GM12865 (cell line): ENCODE data around the gene PPP1CA.
"Not testable (repeated sequence)": the region's sequence is repeated elsewhere in the genome, so short reads cannot be mapped to it uniquely, and the experiment has no call there.

Experiments used
- DNase-seq: peaks from one replicate; pipeline ENCODE4 v3.0.0; 2010; ENCODE audit warnings: low read depth
- H3K4me3 ChIP-seq: 2 replicates; pipeline ENCODE4 v1.5.1; 2011; ENCODE audit warnings: mild to moderate bottlenecking, low read depth, low read length, control low read depth
- TF ChIP-seq, protein P1 (sequence below): IDR thresholded peaks from 2 replicates; pipeline ENCODE4 v1.5.1; 2011; ENCODE audit warnings: low read length, control low read depth, low read depth, inconsistent platforms; ENCODE audit not compliant: insufficient read depth; ENCODE audit errors: missing control alignments

The PPP1CA gene

DNA sequence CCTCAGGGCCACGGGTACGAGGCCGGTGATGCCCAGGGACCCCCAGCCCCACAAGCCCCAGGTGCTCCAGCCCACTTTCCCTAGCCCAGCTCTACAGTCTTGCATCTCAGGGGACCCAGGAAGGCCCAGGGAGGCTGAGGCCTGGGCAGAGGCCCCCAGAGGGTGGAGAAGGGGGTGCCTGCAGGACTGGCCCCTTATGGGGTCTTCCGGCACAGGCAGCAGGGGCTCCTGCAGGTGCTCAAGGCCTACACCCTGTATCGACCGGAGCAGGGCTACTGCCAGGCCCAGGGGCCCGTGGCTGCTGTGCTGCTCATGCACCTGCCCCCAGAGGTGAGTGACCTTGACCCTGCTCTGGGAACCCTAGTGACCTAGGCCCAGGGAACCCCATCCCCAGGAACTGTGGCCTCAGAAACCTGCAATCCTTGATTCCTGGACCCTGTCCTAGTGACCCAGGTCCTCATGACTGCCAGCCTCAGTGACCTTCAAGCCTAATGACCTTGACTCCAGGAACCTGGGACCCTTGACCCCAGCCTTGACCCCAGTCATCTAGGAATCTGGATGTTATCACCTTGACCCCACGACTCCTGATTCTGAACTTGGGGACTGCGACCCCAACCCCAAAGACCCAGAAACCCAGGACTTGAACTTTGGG is 4.2 kb upstream of the PPP1CA start:
- TF ChIP-seq, protein P1, sequence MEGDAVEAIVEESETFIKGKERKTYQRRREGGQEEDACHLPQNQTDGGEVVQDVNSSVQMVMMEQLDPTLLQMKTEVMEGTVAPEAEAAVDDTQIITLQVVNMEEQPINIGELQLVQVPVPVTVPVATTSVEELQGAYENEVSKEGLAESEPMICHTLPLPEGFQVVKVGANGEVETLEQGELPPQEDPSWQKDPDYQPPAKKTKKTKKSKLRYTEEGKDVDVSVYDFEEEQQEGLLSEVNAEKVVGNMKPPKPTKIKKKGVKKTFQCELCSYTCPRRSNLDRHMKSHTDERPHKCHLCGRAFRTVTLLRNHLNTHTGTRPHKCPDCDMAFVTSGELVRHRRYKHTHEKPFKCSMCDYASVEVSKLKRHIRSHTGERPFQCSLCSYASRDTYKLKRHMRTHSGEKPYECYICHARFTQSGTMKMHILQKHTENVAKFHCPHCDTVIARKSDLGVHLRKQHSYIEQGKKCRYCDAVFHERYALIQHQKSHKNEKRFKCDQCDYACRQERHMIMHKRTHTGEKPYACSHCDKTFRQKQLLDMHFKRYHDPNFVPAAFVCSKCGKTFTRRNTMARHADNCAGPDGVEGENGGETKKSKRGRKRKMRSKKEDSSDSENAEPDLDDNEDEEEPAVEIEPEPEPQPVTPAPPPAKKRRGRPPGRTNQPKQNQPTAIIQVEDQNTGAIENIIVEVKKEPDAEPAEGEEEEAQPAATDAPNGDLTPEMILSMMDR: no peak
- H3K4me3 ChIP-seq: no peak overlapping the region
- no peak for DNase-seq

DNA sequence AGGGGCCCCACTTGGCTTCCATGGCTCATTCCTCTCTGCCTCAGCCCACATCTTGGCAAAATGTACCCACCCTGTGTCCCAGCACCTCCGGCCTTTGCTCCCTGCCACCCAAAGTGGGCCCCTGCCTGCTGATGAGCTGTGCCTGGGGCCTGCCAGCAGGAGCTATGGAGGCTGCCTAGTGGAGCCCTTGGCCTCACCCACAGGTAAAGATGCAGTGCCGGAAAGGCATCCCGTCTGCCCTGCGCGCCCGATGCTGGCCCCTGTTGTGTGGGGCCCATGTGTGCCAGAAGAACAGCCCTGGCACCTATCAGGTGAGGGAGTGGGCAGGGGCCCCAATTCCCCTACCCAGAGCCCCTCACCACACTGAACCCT is 3.5 kb upstream of the PPP1CA start:
- TF ChIP-seq, protein P1: no peak
- peak overlapping the region; percentile 74 for H3K4me3 ChIP-seq
- DNase-seq: no peak

DNA sequence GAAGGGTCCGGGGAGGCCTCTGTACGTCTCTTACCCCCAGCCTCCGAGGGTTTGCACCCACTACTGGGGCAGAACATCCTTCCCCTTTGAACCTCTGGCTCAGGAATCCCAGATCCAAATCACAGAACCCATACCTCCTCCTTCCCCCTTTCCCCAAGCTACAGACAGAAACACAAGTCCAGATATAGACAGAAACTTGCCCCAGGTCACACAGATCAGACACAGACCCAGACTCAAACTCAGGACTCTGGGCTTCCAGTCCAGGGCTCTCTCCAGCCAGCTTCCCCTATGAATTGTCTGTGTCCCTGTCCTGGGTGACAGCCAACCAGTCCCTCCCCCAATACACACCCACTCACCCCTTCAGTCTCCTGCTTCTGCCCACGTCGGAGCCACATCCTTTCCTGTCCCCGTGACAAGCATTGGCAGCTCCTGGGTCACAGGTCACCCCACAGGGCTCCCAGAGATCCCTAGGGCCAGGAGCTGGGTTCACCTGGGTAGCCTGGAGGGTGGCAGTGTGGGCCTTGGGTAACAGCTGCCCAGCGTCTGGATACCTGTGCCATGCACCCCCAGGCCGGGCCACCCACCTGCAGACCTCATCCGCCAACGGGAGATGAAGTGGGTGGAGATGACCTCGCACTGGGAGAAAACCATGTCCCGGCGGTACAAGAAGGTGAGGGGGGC is 3.0 kb upstream of the PPP1CA start:
- peak overlapping the region; percentile 74 for H3K4me3 ChIP-seq
- no peak for DNase-seq

DNA sequence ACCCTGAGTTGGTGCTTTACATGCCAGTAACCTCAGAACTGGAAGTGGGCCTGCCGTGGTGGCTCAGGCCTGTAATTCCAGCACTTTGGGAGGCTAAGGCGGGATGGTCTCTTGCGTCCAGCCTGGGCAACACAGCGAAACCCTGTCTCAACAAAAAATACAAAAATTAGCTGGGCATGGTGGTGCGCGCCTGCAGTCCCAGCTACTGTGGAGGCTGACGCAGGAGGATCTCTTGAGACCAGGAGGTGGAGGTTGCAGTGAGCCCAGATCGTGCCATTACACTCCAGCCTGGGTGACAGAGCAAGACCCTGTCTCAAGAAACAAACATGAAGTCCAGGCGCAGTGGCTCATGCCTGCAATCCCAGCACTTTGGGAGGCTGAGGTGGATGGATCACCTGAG is 1.4 kb upstream of the PPP1CA start:
- peak overlapping the region; percentile 74 for H3K4me3 ChIP-seq
- not testable (repeated sequence) for DNase-seq

More for the DNA sequence above, 3.0 kb upstream of the PPP1CA start:
- TF ChIP-seq, protein P1: no peak

DNA sequence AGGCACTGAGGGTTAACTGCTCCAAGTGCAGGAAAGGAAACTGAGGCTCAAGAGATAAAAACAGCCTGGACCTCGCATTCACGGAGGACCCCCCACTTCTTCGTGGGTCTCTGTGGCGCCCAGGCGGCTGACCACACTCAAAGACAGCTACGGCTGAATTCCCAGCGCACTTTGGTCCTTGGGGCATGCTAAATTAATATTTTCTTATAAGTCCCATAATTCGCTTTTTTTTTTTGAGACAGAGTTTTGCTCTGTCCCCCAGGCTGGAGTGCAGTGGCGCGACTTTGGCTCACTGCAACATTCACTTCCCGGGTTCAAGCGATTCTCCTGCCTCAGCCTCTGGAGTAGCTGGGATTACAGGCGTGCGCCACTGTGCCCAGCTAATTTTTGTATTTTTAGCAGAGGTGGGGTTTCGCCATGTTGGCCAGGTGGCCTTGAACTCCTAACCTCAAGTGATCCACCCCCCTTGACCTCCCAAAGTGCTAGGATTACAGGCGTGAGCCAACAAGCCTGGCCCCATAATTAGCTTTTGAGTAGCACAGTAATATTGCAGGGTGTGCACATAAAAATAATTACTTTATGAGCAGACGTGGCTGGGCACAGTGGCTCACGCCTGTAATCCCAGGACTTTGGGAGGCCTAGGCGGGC is 658 bp upstream of the PPP1CA start:
- DNase-seq: not testable (repeated sequence)
- H3K4me3 ChIP-seq: peak overlapping the region; percentile 74

DNA sequence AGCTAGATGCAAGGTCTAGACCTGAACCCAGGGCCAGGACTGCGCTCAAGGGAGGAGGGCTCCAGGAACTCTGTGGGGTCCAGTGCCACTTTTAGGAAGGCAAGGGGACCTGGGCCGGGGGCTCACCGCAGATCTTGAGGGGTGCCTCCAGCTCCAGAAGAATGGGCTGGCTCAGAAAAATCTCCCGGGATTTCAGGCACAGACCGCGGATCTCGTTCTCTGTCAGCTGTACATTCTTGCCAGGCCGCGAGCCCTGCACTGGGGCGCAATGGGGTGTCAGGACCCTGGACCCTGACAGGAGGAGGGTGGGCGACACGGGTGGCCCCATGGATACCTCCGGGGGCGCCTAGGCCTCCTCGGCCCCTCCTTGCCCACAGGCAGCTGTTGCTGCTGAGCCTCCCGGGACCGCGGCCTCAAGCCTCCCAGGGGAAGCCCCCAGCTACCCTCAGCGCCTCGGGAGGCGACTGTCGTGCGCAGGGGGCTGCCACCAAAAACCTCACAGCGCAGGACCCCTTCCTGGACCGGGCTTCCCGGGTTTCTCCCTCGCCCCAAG is 640 bp downstream of the PPP1CA start:
- TF ChIP-seq, protein P1: no peak
- no peak for DNase-seq
- peak overlapping the region; percentile 91 for H3K4me3 ChIP-seq

DNA sequence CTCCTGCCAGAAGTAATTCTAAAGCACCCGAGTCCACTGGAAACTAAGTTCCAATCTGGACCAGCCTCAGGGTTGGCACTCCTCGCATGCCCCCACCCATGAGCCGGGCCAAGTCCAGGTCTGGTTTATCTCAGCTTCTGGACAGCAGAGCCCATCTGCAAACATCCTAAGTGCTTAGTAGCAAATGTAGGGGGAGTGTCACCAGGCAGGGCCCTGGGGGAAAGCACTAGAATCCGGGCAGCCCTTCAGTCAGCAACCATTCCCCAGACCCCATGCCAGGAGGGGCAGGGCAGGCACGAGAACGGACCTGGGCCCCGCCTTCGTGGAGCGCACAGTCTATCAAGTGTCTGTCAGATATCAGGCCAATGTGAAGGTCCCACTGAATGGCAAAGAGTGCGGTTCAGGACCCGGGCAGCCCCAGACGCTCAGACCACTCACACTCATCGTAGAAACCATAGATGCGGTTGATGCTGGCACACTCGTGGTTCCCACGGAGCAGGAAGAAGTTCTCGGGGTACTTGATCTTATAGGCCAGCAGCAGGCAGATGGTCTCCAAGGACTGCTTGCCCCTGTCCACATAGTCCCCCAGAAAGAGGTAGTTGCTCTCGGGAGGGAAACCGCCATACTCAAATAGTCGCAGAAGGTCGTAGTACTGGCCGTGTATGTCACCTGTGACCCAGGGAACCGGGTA is 1.3 kb downstream of the PPP1CA start:
- TF ChIP-seq, protein P1: no peak
- no peak for DNase-seq
- H3K4me3 ChIP-seq: peak overlapping the region; percentile 91
